ENCODE results near the gene NTM.

The NTM gene

DNA sequence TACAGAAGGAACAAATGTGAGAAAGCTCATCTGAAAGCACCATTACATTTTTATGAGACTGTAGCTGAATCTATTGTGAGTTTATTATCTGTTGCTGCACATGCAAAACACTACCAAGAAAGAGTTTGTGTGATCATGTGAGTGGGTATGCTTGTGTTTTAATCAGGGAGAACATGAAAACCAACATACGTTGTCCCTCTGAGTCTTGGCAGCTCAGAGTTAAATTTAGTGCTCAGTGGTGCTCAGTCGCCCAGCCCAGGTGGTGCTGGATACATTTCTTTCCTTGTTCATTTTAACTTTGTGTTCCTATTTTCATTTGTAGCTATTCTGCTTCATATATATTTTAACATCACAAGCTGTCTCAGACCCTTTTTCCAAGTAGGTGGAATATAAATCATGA, 500.6 kb downstream of the NTM start:
- TF ChIP-seq, protein P1, sequence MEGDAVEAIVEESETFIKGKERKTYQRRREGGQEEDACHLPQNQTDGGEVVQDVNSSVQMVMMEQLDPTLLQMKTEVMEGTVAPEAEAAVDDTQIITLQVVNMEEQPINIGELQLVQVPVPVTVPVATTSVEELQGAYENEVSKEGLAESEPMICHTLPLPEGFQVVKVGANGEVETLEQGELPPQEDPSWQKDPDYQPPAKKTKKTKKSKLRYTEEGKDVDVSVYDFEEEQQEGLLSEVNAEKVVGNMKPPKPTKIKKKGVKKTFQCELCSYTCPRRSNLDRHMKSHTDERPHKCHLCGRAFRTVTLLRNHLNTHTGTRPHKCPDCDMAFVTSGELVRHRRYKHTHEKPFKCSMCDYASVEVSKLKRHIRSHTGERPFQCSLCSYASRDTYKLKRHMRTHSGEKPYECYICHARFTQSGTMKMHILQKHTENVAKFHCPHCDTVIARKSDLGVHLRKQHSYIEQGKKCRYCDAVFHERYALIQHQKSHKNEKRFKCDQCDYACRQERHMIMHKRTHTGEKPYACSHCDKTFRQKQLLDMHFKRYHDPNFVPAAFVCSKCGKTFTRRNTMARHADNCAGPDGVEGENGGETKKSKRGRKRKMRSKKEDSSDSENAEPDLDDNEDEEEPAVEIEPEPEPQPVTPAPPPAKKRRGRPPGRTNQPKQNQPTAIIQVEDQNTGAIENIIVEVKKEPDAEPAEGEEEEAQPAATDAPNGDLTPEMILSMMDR (IDR thresholded peaks at IDR 0.05): no peak
- TF ChIP-seq ZFX (IDR thresholded peaks at IDR 0.05; ENCODE audit: borderline replicate concordance): no peak

DNA sequence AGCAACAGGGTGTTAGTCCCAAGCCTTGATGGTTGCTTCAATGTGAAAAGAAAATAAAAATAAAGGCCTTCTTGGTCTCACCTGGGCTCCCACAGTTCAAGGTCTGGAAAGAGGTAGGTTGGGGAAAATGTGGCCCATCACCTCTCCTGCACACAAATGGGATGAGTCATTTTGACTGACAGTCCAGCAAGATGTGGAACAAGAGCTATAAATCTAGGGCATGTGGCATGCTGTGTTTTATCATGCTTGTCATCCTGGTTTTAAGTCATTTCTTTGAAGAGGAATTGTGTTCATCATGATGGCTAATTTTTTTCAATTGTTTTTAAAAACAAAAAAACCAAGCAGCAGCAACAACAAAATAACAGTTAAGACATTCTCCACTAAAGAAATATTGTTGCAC, 503.7 kb downstream of the NTM start:
- H3K27ac ChIP-seq: no peak overlapping the region
- no peak for TF ChIP-seq ZFX (IDR thresholded peaks at IDR 0.05; ENCODE audit: borderline replicate concordance)
- TF ChIP-seq, protein P1 (IDR thresholded peaks at IDR 0.05): no peak

More for the DNA sequence above, 500.6 kb downstream of the NTM start:
- no peak overlapping the region for H3K27ac ChIP-seq

DNA sequence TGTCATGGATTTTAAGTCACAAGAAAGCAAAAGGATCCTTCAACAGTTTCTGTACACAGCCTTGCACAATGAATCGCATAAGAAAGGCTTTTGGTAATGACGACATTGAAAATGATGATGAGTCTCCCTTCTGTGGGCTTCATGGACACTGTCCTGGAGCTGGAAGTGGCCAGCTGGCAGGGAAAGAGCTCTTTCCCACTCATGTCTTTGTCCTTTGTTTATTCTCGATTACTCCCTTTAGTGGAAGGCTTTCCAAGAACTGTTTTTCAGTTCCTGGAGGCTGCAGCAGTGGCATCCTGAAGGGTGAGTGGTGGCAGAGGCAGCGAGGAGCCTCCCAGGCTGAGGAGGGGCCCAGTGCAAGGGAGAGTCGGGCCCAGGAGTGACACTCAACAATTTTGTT, 505.2 kb downstream of the NTM start:
- TF ChIP-seq ZFX (IDR thresholded peaks at IDR 0.05; ENCODE audit: borderline replicate concordance): no peak
- TF ChIP-seq, protein P1 (IDR thresholded peaks at IDR 0.05): no peak
- H3K27ac ChIP-seq: no peak overlapping the region

DNA sequence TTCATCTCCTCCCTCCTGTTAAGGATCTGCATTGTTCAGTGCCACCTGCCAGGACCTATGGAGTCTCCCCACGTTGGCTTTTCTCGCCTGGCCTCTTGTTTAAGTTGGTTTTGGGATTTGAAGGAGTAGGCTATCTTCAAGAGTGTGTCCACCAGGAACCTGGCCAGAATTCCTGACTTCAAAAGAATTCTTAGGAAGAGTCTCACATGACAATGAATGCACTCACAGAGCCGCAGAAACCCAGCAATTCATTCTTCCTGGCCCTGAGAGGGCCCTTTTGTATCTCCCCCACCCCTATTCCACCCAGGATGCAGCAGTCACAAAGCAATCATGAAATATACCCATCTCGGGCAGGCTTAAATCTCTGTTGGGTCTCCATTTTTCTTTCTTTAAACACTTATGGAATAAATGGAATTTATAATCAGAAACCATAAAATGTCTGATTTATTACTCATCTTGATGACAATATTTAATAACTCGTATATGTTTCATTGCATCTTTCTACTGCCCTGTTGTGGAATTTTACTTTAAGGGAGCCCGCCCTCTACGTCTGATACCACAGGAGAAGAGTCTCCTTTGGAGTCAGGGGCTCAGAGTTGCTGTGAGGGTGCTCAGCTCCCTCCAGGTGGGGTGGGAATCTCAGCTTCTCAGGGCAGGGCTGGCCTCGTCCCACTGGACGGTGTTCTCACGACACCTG, 507.0 kb downstream of the NTM start:
- H3K27ac ChIP-seq: no peak overlapping the region
- TF ChIP-seq ZFX (IDR thresholded peaks at IDR 0.05; ENCODE audit: borderline replicate concordance): no peak
- TF ChIP-seq, protein P1 (IDR thresholded peaks at IDR 0.05): no peak

DNA sequence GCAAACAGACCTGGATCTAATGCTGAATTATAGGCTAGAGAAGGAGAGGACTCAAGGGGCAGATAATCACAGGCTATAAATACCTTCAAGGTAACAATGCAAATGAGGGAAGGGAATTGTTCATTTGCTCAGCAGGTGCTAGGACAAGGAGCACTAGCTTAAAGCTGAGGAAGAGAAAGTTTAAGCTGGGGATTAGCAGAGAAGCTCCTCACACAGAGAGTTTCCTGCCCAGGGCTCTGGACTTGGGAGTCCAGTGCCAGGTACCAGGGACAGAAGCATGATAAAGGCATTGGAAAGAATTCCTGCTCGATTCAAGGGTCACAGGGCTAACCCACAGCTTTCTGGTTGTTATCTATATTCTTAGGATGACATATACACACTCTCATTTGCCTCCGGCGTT, 509.9 kb downstream of the NTM start:
- H3K27ac ChIP-seq: no peak overlapping the region
- TF ChIP-seq ZFX (IDR thresholded peaks at IDR 0.05; ENCODE audit: borderline replicate concordance): no peak
- TF ChIP-seq, protein P1 (IDR thresholded peaks at IDR 0.05): no peak

DNA sequence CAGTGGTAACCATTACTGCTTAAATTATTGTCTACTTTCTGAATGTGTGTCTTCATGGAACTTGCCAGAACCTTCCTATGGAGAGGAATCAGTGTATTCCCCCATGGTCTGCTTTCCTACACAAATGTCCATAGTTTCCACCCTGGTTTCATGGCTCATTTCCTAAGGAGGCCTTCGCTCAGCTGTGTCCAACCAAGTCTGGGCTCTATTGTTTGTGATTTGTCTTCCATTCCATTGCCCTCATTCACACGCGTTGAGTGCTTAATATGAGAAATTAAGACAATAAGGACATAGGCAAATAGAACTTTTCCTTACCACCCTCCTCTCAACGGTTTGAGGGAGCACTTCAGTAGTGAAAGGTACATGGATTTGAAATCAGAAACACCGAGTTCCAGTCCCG, 510.6 kb downstream of the NTM start:
- no peak overlapping the region for H3K27ac ChIP-seq
- TF ChIP-seq, protein P1 (IDR thresholded peaks at IDR 0.05): no peak
- TF ChIP-seq ZFX (IDR thresholded peaks at IDR 0.05; ENCODE audit: borderline replicate concordance): no peak

DNA sequence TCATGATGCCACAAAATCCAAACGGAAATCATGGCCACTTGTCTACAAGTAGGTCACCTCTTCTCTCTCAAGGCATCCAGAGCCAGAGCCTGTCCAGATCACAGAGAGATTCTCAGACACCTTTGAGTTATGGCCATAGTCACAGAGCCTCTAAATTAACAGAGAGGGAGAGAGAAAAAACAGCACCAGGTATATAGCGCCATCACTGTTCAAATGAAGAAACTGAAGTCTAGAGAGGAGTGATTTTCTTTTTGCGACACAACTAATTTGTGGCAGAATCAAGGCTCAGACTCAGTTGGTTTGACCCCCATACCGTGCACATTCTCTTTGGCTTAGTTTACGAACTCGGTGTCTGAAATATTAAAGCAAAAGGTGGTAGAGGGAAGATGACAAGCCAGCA, 512.9 kb downstream of the NTM start:
- no peak for TF ChIP-seq ZFX (IDR thresholded peaks at IDR 0.05; ENCODE audit: borderline replicate concordance)
- TF ChIP-seq, protein P1 (IDR thresholded peaks at IDR 0.05): no peak
- no peak overlapping the region for H3K27ac ChIP-seq
